ENCODE measurements around the gene ANAPC2.

DNA sequence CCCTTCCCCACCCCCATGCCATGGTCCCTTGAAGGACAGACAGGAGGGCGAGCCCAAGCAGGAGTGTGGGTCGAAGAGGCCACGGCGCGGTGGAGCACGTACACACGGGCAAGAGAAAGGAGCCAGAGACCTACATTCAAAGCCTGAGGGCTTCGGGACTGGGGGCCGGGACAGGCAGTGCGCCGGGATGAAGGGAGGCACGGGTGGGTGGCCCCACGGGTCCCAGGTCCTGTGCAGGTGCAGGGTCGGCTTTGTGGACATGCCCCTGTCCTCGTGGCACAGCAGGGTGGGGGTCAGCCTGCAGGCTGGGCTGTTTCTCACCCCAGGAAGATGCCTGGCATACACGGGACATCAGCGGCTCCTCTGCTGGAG is 28.3 kb downstream of the ANAPC2 start:
- TF ChIP-seq, protein P1, sequence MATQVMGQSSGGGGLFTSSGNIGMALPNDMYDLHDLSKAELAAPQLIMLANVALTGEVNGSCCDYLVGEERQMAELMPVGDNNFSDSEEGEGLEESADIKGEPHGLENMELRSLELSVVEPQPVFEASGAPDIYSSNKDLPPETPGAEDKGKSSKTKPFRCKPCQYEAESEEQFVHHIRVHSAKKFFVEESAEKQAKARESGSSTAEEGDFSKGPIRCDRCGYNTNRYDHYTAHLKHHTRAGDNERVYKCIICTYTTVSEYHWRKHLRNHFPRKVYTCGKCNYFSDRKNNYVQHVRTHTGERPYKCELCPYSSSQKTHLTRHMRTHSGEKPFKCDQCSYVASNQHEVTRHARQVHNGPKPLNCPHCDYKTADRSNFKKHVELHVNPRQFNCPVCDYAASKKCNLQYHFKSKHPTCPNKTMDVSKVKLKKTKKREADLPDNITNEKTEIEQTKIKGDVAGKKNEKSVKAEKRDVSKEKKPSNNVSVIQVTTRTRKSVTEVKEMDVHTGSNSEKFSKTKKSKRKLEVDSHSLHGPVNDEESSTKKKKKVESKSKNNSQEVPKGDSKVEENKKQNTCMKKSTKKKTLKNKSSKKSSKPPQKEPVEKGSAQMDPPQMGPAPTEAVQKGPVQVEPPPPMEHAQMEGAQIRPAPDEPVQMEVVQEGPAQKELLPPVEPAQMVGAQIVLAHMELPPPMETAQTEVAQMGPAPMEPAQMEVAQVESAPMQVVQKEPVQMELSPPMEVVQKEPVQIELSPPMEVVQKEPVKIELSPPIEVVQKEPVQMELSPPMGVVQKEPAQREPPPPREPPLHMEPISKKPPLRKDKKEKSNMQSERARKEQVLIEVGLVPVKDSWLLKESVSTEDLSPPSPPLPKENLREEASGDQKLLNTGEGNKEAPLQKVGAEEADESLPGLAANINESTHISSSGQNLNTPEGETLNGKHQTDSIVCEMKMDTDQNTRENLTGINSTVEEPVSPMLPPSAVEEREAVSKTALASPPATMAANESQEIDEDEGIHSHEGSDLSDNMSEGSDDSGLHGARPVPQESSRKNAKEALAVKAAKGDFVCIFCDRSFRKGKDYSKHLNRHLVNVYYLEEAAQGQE (IDR thresholded peaks at IDR 0.05) = no peak
- TF ChIP-seq RAD21 (conservative IDR thresholded peaks at IDR 0.05 in 1 of 2, IDR thresholded peaks at IDR 0.05 in 1 of 2) (no peak), HOXB13 (CRISPR knock-in tag; IDR thresholded peaks at IDR 0.05; ENCODE audit: low read depth) (no peak), RCOR1 (IDR thresholded peaks at IDR 0.05; ENCODE audit: low read depth, low read length) (no peak), CHD4 (IDR thresholded peaks at IDR 0.05; ENCODE audit: borderline replicate concordance) (no peak)
- TF ChIP-seq, protein P2, sequence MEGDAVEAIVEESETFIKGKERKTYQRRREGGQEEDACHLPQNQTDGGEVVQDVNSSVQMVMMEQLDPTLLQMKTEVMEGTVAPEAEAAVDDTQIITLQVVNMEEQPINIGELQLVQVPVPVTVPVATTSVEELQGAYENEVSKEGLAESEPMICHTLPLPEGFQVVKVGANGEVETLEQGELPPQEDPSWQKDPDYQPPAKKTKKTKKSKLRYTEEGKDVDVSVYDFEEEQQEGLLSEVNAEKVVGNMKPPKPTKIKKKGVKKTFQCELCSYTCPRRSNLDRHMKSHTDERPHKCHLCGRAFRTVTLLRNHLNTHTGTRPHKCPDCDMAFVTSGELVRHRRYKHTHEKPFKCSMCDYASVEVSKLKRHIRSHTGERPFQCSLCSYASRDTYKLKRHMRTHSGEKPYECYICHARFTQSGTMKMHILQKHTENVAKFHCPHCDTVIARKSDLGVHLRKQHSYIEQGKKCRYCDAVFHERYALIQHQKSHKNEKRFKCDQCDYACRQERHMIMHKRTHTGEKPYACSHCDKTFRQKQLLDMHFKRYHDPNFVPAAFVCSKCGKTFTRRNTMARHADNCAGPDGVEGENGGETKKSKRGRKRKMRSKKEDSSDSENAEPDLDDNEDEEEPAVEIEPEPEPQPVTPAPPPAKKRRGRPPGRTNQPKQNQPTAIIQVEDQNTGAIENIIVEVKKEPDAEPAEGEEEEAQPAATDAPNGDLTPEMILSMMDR (IDR thresholded peaks at IDR 0.05) = no peak
